HepG2 (cell line): Measurements from ENCODE around the gene ARID5B. TPM values are rescaled to one million over a fixed set of nuclear protein-coding genes. Genes with fewer than 3 reads are reported as not detected.

Source experiments
- EP300 ChIP-seq, 3 experiments: sonication (generic) in 1 of 3; formaldehyde crosslinking in 1 of 3; IDR thresholded peaks; 2 replicates each; pipeline versions ENCODE4 v1.5.1 to v1.6.1; 2011 to 2020; ENCODE audit warnings: low read depth in 2 of 3, low read length in 2 of 3, borderline replicate concordance in 1 of 3, improper control_type of control experiment in 1 of 3, mild to moderate bottlenecking in 1 of 3, missing genetic modification reagents in 1 of 3, moderate library complexity in 1 of 3
- FOXK1 ChIP-seq: sonication (generic); formaldehyde crosslinking; IDR thresholded peaks from 2 replicates; pipeline ENCODE4 v1.4.0; 2020; ENCODE audit warnings: low read depth, missing genetic modification reagents, borderline replicate concordance
- FOXO1 ChIP-seq: sonication (generic); formaldehyde crosslinking; IDR thresholded peaks from 2 replicates; pipeline ENCODE4 v1.4.0; 2020; ENCODE audit warnings: missing genetic modification reagents
- GATAD2A ChIP-seq: IDR thresholded peaks from 2 replicates; pipeline ENCODE4 v1.6.1; 2016
- HNF4A ChIP-seq: sonication (generic); formaldehyde crosslinking; IDR thresholded peaks from 2 replicates; pipeline ENCODE4 v1.4.0; 2020; ENCODE audit warnings: missing genetic modification reagents
- HNF4G ChIP-seq, 2 experiments: sonication (generic) in 1 of 2; formaldehyde crosslinking in 1 of 2; IDR thresholded peaks; 2 replicates each; pipeline versions ENCODE4 v1.4.0 to v1.6.1; 2011 to 2020; ENCODE audit warnings: borderline replicate concordance in 2 of 2, low read depth in 2 of 2, mild to moderate bottlenecking in 2 of 2, low read length in 1 of 2, missing genetic modification reagents in 1 of 2, moderate library complexity in 1 of 2
- KLF16 ChIP-seq, 2 experiments: sonication (generic) in 1 of 2; formaldehyde crosslinking in 1 of 2; IDR thresholded peaks; 2 replicates each; pipeline versions ENCODE4 v1.6.1 to v1.8.0; 2016 to 2023; ENCODE audit warnings: missing genetic modification reagents in 2 of 2, missing compliant biosample characterization in 1 of 2
- LCORL ChIP-seq, 2 experiments: fragments of 450-650 bp in 1 of 2; sonication (generic) in 1 of 2; formaldehyde crosslinking in 1 of 2; IDR thresholded peaks; 2 replicates each; pipeline versions ENCODE4 v1.5.0 to v1.6.1; 2017 to 2020; ENCODE audit warnings: antibody characterized with exemption in 1 of 2, missing genetic modification reagents in 1 of 2
- MATR3 ChIP-seq: sonication (generic); formaldehyde crosslinking; IDR thresholded peaks from 2 replicates; pipeline ENCODE4 v1.4.0; 2020; ENCODE audit warnings: missing genetic modification reagents
- NFKBIZ ChIP-seq: IDR thresholded peaks from 2 replicates; pipeline ENCODE4 v1.6.1; 2018; ENCODE audit warnings: missing genetic modification reagents, missing compliant biosample characterization
- NONO ChIP-seq, 2 experiments: fragments of 450-650 bp in 1 of 2; sonication (generic) in 1 of 2; formaldehyde crosslinking in 1 of 2; IDR thresholded peaks in 1 of 2; conservative IDR thresholded peaks in 1 of 2; 2 replicates each; pipeline versions ENCODE4 v1.6.1 to v1.8.0; 2017 to 2022; ENCODE audit warnings: mild to moderate bottlenecking in 1 of 2, missing genetic modification reagents in 1 of 2, moderate library complexity in 1 of 2
- THAP11 ChIP-seq: IDR thresholded peaks from 2 replicates; pipeline ENCODE4 v1.6.1; 2016; ENCODE audit warnings: missing biosample characterization, missing genetic modification reagents
- ZNF205 ChIP-seq: IDR thresholded peaks from 2 replicates; pipeline ENCODE4 v1.6.1; 2018; ENCODE audit warnings: missing biosample characterization, missing genetic modification reagents
- ZNF644 ChIP-seq: IDR thresholded peaks from 2 replicates; pipeline ENCODE4 v1.6.1; 2016; ENCODE audit warnings: low read depth
- ZNF780A ChIP-seq: sonication (generic); formaldehyde crosslinking; IDR thresholded peaks from 2 replicates; pipeline ENCODE4 v1.8.0; 2022; ENCODE audit warnings: mild to moderate bottlenecking, missing genetic modification reagents, moderate library complexity
- polyA plus RNA-seq, 8 experiments: library from polyadenylated mRNA; depleted of rRNA in 3 of 8; stranded (reverse) in 7 of 8; unstranded in 1 of 8; fragments of >200 nt; fragmentation: Illumina TruSeq in 4 of 8; extraction: Trizol in 4 of 8; gene quantifications; 2 replicates each; pipeline versions ENCODE4 v1.2.1 to v1.2.3, GENCODE V29; 2011 to 2016; ENCODE audit warnings: low read depth in 4 of 8, missing spikeins in 1 of 8, mixed read lengths in 1 of 8; ENCODE audit not compliant: insufficient read depth in 1 of 8
- total RNA-seq, 5 experiments: library from RNA; depleted of rRNA; stranded (reverse); fragments of >200 nt; fragmentation: Illumina TruSeq; extraction: Trizol; gene quantifications; 2 replicates each; pipeline ENCODE4 v1.2.3, GENCODE V29; 2016; ENCODE audit warnings: low read depth in 1 of 5
- TF ChIP-seq, protein P1 (sequence below), 2 experiments: sonication (generic) in 1 of 2; formaldehyde crosslinking in 1 of 2; IDR thresholded peaks; 2 replicates each; pipeline versions ENCODE4 v1.4.0 to v1.6.1; 2016 to 2020; ENCODE audit warnings: borderline replicate concordance in 1 of 2, low read depth in 1 of 2, mild to moderate bottlenecking in 1 of 2, missing genetic modification reagents in 1 of 2
- TF ChIP-seq, protein P2 (sequence below): sonication (generic); formaldehyde crosslinking; IDR thresholded peaks from 2 replicates; pipeline ENCODE4 v1.4.0; 2020; ENCODE audit warnings: mild to moderate bottlenecking, missing genetic modification reagents

Gene ARID5B
- total and polyA plus RNA-seq, 2 of the 13 experiments (the other 11 are each of a cell fraction or from before 2014, with no cell fraction given): 6.2 to 21.1 TPM

- TF ChIP-seq FOXO1 (CRISPR knock-in tag) (0 out of 2 replicates have a peak, but pooled peaks have one; percentile 23), EP300 (IDR thresholded peaks at IDR 0.05; ENCODE audit: low read depth in 2 of 2, low read length in 2 of 2) (peak; percentile 49 to 93; a peak in 3 of 4 replicates), EP300 (CRISPR knock-in tag; IDR thresholded peaks at IDR 0.05; ENCODE audit: borderline replicate concordance) (peak; percentile 56; the same call in 1 of the 2 replicates), NONO (IDR thresholded peaks at IDR 0.05) (no peak), NONO (CRISPR knock-in tag; conservative IDR thresholded peaks at IDR 0.05) (peak; percentile 34; the same call in 1 of the 2 replicates), NFKBIZ (CRISPR knock-in tag) (peak; percentile 30; the same call in 1 of the 2 replicates), KLF16 (CRISPR knock-in tag; IDR thresholded peaks at IDR 0.05) (peak in 1 of 2 experiments; percentile 86; a peak in 2 of 4 replicates), GATAD2A (peak; percentile 95), ZNF780A (CRISPR knock-in tag) (no peak), FOXK1 (peak; percentile 28; the same call in 1 of the 2 replicates), MATR3 (no peak), ZNF644 (CRISPR knock-in tag) (0 out of 2 replicates have a peak, but pooled peaks have one; percentile 39), THAP11 (CRISPR knock-in tag) (peak; percentile 37; the same call in 1 of the 2 replicates), HNF4A (CRISPR knock-in tag) (peak; percentile 76), ZNF205 (CRISPR knock-in tag) (0 out of 2 replicates have a peak, but pooled peaks have one; percentile 19), LCORL (IDR thresholded peaks at IDR 0.05) (no peak; the same call in 1 of the 2 replicates), LCORL (CRISPR knock-in tag; IDR thresholded peaks at IDR 0.05) (0 out of 2 replicates have a peak, but pooled peaks have one; percentile 52), HNF4G (IDR thresholded peaks at IDR 0.05; ENCODE audit: borderline replicate concordance, low read depth, low read length) (peak; percentile 77), HNF4G (CRISPR knock-in tag; IDR thresholded peaks at IDR 0.05; ENCODE audit: borderline replicate concordance, low read depth) (no peak)
- TF ChIP-seq, protein P1, sequence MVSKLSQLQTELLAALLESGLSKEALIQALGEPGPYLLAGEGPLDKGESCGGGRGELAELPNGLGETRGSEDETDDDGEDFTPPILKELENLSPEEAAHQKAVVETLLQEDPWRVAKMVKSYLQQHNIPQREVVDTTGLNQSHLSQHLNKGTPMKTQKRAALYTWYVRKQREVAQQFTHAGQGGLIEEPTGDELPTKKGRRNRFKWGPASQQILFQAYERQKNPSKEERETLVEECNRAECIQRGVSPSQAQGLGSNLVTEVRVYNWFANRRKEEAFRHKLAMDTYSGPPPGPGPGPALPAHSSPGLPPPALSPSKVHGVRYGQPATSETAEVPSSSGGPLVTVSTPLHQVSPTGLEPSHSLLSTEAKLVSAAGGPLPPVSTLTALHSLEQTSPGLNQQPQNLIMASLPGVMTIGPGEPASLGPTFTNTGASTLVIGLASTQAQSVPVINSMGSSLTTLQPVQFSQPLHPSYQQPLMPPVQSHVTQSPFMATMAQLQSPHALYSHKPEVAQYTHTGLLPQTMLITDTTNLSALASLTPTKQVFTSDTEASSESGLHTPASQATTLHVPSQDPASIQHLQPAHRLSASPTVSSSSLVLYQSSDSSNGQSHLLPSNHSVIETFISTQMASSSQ (IDR thresholded peaks at IDR 0.05; ENCODE audit: low read depth): peak; percentile 53; the same call in 1 of the 2 replicates
- TF ChIP-seq, protein P1 (CRISPR knock-in tag; IDR thresholded peaks at IDR 0.05; ENCODE audit: borderline replicate concordance): no peak
- TF ChIP-seq, protein P2, sequence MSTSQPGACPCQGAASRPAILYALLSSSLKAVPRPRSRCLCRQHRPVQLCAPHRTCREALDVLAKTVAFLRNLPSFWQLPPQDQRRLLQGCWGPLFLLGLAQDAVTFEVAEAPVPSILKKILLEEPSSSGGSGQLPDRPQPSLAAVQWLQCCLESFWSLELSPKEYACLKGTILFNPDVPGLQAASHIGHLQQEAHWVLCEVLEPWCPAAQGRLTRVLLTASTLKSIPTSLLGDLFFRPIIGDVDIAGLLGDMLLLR (CRISPR knock-in tag): no peak
These were observed 194.0 kb downstream of the ARID5B start (continued) for GRCh38 chr10:62095181-62096122.
